ENCODE measurements around the gene SMIM21. TPM values are rescaled to one million over a fixed set of nuclear protein-coding genes. Genes with fewer than 3 reads are reported as not detected.

The SMIM21 gene
- total RNA-seq, 2 donors from 2014 or later, result not detected

GRCh38 chr18:75360215-75360614 lies 67.3 kb downstream of the SMIM21 start:
- TF ChIP-seq POLR2A (IDR thresholded peaks at IDR 0.05), result no peak
- TF ChIP-seq CTCF (IDR thresholded peaks at IDR 0.05), result no peak
- Histone ChIP-seq H3K36me3 (replicated peaks in 1 of 2; ENCODE audit: insufficient read depth in 1 of 2, low read depth in 2 of 2) (no peaks in the 10 kb centered on the region), H3K9me3 (no peaks in the 10 kb centered on the region), H3K27ac (no peak overlapping the region), H3K27me3 (no peaks in the 10 kb centered on the region), H3K4me3 (no peak overlapping the region), H3K4me1 (peaks cover 10% of the 10 kb centered on the region)
- ATAC-seq, result no peak
- WGBS, 2 donors, result 75 to 76% methylated on average over 8 of the region's 8 CpGs
- DNase-seq, result no peak
- intact Hi-C loops (cut with DNase I), result no loop called here

Other genes starting within 250 kb of the SMIM21 start
- gene PTGR3, start 218.6 kb downstream of the SMIM21 start, total RNA-seq, result 10 to 100 TPM in 1 of 2 donors, 1 to 10 TPM in 1; 8.9 to 26.5 TPM
- gene TSHZ1, start 216.9 kb downstream of the SMIM21 start, total RNA-seq, result 10 to 100 TPM in 1 of 2 donors, 1 to 10 TPM in 1; 8.3 to 11.2 TPM

Data from body of pancreas (tissue), 4 donors.